ENCODE measurements around the gene S100A6. TPM values are rescaled to one million over a fixed set of nuclear protein-coding genes. Genes with fewer than 3 reads are reported as not detected.

Gene S100A6
- total and polyA plus RNA-seq, 4 donors: 165 to 10,136 (median 2,002) TPM

DNA sequence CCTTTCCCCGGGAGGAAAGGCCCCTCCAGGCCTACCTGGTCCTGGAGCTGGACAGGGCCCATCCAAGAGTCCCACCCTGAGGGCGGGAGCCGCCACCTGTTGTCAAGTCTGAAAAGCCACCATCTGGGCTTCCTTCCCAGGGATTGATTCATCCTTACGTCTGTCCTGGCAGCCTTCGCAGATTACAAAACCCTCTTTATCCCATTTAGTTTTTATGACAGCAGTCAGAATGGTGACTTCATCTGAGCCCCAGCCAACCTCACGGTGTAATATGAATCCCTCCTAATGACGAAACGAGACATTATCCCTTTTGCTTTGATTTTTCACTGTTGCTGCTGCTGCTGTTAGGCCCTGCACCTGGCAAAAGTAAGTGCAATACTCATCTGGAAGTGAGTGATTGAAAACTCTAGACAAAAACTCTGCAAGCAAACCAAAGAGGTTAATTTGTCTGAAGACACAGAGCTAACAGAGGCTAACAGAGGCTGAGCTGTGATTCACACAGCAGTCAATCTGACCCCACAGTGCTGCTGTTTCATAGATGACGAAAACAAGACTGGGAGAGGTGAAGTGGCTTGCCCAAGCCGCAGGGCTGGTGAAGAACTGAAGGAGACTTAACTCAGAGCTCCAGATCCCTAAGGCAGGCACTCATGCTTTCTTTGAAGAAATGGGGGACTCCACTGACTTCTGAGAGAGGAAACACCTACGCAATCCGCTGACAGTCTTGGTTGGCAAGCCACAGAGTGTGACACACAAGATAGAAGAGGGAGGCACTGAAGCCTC, 45.3 kb downstream of the S100A6 start:
- peak overlapping the region; percentile 52 to 86 for H3K27ac ChIP-seq (ENCODE audit: low read depth in 1 of 2, low read length in 1 of 2)
- no peaks in the 10 kb centered on the region for H3K9me3 ChIP-seq (ENCODE audit: control insufficient read depth in 4 of 4, insufficient read depth in 3 of 4, low read length in 3 of 4)
- DNase-seq (peak; percentile 21 to 77 (median 57)), ATAC-seq (ENCODE audit: insufficient read depth, low FRiP score) (peak; percentile 82)
- no peak overlapping the region for H3K9ac ChIP-seq (ENCODE audit: insufficient read depth in 1 of 2, low read length in 2 of 2)
- no peaks in the 10 kb centered on the region for H3K36me3 ChIP-seq (ENCODE audit: control insufficient read depth in 4 of 4, insufficient read depth in 4 of 4, low read length in 4 of 4)
- H3K4me3 ChIP-seq: no peak overlapping the region
- TF ChIP-seq, protein P1, sequence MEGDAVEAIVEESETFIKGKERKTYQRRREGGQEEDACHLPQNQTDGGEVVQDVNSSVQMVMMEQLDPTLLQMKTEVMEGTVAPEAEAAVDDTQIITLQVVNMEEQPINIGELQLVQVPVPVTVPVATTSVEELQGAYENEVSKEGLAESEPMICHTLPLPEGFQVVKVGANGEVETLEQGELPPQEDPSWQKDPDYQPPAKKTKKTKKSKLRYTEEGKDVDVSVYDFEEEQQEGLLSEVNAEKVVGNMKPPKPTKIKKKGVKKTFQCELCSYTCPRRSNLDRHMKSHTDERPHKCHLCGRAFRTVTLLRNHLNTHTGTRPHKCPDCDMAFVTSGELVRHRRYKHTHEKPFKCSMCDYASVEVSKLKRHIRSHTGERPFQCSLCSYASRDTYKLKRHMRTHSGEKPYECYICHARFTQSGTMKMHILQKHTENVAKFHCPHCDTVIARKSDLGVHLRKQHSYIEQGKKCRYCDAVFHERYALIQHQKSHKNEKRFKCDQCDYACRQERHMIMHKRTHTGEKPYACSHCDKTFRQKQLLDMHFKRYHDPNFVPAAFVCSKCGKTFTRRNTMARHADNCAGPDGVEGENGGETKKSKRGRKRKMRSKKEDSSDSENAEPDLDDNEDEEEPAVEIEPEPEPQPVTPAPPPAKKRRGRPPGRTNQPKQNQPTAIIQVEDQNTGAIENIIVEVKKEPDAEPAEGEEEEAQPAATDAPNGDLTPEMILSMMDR (IDR thresholded peaks at IDR 0.05; ENCODE audit: control extremely low read depth, extremely low read depth): no peak
- no peaks in the 10 kb centered on the region for H3K27me3 ChIP-seq (ENCODE audit: control insufficient read depth in 3 of 3, insufficient read depth in 3 of 3, low read length in 2 of 3)
- WGBS, 2 donors: 47 to 50% methylated on average over 12 of the region's 12 CpGs
- H3K4me1 ChIP-seq (ENCODE audit: control insufficient read depth in 5 of 5, insufficient read depth in 5 of 5, low read length in 5 of 5): peaks cover 0 to 11% (median 5%) of the 10 kb centered on the region in 5 donors

DNA sequence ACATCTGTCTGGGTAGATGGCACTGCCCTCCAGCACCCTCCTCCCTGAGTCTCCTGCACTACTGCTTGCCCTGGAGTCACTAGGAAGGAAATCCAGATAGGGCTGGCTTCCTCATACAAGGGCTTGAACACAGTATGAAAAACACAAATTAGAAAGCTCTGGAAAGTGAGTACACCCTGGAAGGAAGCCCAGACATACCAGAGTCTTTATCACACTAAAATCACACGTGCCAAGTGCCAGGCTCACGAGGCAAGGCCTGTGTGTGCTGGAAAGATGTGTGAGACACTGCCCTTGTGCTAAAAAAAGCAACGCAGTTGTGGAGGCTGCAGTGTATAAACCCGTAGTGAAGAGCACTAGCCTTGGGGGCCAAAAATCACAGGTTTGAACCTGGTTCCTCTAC, 47.1 kb downstream of the S100A6 start:
- H3K4me3 ChIP-seq: no peak overlapping the region
- peak in 1 of 3 donors; percentile 23 for DNase-seq
- H3K27ac ChIP-seq (ENCODE audit: low read depth in 1 of 2, low read length in 1 of 2): peak overlapping the region in 1 of 2 donors; percentile 36
- no peaks in the 10 kb centered on the region for H3K27me3 ChIP-seq (ENCODE audit: control insufficient read depth in 3 of 3, insufficient read depth in 3 of 3, low read length in 2 of 3)
- H3K4me1 ChIP-seq (ENCODE audit: control insufficient read depth in 5 of 5, insufficient read depth in 5 of 5, low read length in 5 of 5): peaks cover 0 to 11% (median 5%) of the 10 kb centered on the region in 5 donors
- TF ChIP-seq, protein P1 (IDR thresholded peaks at IDR 0.05; ENCODE audit: control extremely low read depth, extremely low read depth): no peak
- 24 to 30% methylated on average over 4 of the region's 4 CpGs for WGBS, 2 donors
- no peaks in the 10 kb centered on the region for H3K9me3 ChIP-seq (ENCODE audit: control insufficient read depth in 4 of 4, insufficient read depth in 3 of 4, low read length in 3 of 4)
- no peaks in the 10 kb centered on the region for H3K36me3 ChIP-seq (ENCODE audit: control insufficient read depth in 4 of 4, insufficient read depth in 4 of 4, low read length in 4 of 4)
- no peak for ATAC-seq (ENCODE audit: insufficient read depth, low FRiP score)
- no peak overlapping the region for H3K9ac ChIP-seq (ENCODE audit: insufficient read depth in 1 of 2, low read length in 2 of 2)

DNA sequence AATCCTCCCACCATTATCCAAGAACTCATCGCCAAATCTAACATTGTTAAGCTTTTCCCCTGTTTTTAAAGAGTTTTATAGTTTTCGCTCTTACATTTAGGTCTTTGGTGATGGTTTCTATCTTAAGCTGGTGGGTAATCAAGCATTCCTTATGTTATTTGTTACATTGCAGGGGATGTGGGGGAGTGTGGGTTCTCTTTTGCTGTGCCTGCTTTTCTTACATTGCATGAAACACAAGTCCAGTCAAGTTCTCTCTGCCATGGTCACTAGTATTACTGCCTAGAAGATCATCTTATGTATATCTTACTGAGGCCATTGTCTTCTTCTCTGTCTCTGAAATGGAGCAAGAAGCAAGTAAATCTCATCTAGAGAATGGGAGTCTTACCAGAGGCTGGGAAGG, 48.1 kb downstream of the S100A6 start:
- 95 to 97% methylated on average over 2 of the region's 2 CpGs for WGBS, 2 donors

More for the DNA sequence above, 48.1 kb downstream of the S100A6 start:
- no peaks in the 10 kb centered on the region for H3K9me3 ChIP-seq (ENCODE audit: control insufficient read depth in 4 of 4, insufficient read depth in 3 of 4, low read length in 3 of 4)
- TF ChIP-seq, protein P1 (IDR thresholded peaks at IDR 0.05; ENCODE audit: control extremely low read depth, extremely low read depth): no peak
- no peak overlapping the region for H3K27ac ChIP-seq (ENCODE audit: low read depth in 1 of 2, low read length in 1 of 2)
- H3K4me1 ChIP-seq (ENCODE audit: control insufficient read depth in 5 of 5, insufficient read depth in 5 of 5, low read length in 5 of 5): peaks cover 0 to 11% (median 5%) of the 10 kb centered on the region in 5 donors
- no peaks in the 10 kb centered on the region for H3K27me3 ChIP-seq (ENCODE audit: control insufficient read depth in 3 of 3, insufficient read depth in 3 of 3, low read length in 2 of 3)
- H3K9ac ChIP-seq (ENCODE audit: insufficient read depth in 1 of 2, low read length in 2 of 2): no peak overlapping the region
- ATAC-seq (ENCODE audit: insufficient read depth, low FRiP score): no peak
- DNase-seq: no peak
- H3K36me3 ChIP-seq (ENCODE audit: control insufficient read depth in 4 of 4, insufficient read depth in 4 of 4, low read length in 4 of 4): no peaks in the 10 kb centered on the region
- no peak overlapping the region for H3K4me3 ChIP-seq
